GM21447 (cell line): Measurements from ENCODE around the gene TMC6.

ENCODE experiments used
- ATAC-seq: cut with Tn5 transposase; IDR thresholded peaks from one replicate; pipeline ENCODE4 v1.9.1; 2021; ENCODE audit not compliant: unreplicated experiment

Gene TMC6

GRCh38 chr17:78135858-78136500 lies 7.4 kb upstream of the TMC6 start:
- no peak for ATAC-seq

GRCh38 chr17:78134899-78135385 lies 6.4 kb upstream of the TMC6 start:
- no peak for ATAC-seq

- ATAC-seq: no peak
Observed at GRCh38 chr17:78133971-78134898, 5.7 kb upstream of the TMC6 start.

- no peak for ATAC-seq
Observed at GRCh38 chr17:78133179-78133951, 4.8 kb upstream of the TMC6 start.

GRCh38 chr17:78132767-78133178 lies 4.2 kb upstream of the TMC6 start:
- ATAC-seq: no peak

GRCh38 chr17:78132084-78132676 lies 3.6 kb upstream of the TMC6 start:
- no peak for ATAC-seq

GRCh38 chr17:78131172-78132083 lies 2.9 kb upstream of the TMC6 start:
- ATAC-seq: no peak

- no peak for ATAC-seq
Observed at GRCh38 chr17:78130437-78131101, 2.0 kb upstream of the TMC6 start, which contains the start of gene TMC8. Gene TMC8 (plus strand): TSS chr17:78130771. CDS start chr17:78131589, 818 bp downstream.

- no peak for ATAC-seq
Observed at GRCh38 chr17:78130090-78130436, 1.5 kb upstream of the TMC6 start.

- ATAC-seq: no peak
Observed at GRCh38 chr17:78129351-78130089, 965 bp upstream of the TMC6 start.

GRCh38 chr17:78127888-78128550 lies 536 bp downstream of the TMC6 start:
- ATAC-seq: no peak

GRCh38 chr17:78127239-78127887 lies 1.2 kb downstream of the TMC6 start:
- ATAC-seq: no peak

- no peak for ATAC-seq
Observed at GRCh38 chr17:78126895-78127238, 1.7 kb downstream of the TMC6 start.

- ATAC-seq: no peak
Observed at GRCh38 chr17:78125976-78126894, 2.3 kb downstream of the TMC6 start.

- no peak for ATAC-seq
Observed at GRCh38 chr17:78125138-78125913, 3.2 kb downstream of the TMC6 start.

GRCh38 chr17:78124836-78125137 lies 3.8 kb downstream of the TMC6 start:
- no peak for ATAC-seq
